NCI-H2227 treated with DMSO at 0.1 percent for 48 hours (cell line): ENCODE data around the gene RGS21.

Experiments used
- DNase-seq: peaks from one replicate; lab custom pipeline; 2025; lab: John Stamatoyannopoulos, UW

Gene RGS21

DNA sequence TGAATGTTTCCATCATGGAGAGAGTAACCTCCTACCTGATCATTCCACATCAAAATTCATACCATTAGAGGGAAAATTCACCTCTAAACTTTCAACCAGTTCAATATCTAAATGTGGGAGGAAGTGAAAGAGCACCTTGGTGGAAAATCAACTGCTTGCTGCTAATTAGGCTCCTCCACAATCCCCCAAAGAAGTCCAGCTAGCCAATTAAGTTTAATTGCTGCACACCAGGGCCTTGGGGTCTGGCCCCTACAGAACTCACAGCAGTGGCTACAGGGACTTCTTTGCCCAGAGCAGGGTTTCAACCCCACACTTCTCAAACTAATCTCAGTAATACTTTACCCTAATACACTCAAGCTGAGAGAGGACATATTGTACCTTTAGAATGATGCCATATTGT is 62.1 kb downstream of the RGS21 start:
- no peak for DNase-seq

- no peak for DNase-seq
Measured at GRCh38 chr1:192379554-192379953, 62.8 kb downstream of the RGS21 start.

DNA sequence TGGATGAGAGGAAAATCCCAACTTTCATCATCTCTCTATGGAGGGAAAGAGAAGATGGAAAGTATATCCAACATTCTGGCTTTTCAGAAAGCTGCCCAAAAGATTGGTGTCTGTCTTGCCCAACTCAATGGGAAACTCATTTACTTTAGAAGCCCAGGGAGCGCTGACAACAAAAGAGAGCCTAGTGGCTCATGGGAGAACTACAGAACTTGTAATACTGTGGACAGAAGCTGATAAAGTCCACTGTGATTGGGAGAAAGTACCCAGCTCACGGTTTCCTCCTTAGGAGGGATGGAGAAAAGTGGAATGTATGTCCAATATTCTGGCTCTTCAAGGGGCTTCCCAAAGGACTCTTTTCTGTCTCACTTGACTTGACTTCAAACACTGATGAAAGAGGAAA is 66.0 kb downstream of the RGS21 start:
- no peak for DNase-seq

GRCh38 chr1:192386051-192386650 is 69.4 kb downstream of the RGS21 start:
- no peak for DNase-seq

GRCh38 chr1:192395211-192395610 is 78.4 kb downstream of the RGS21 start:
- no peak for DNase-seq

- DNase-seq = no peak
Measured at GRCh38 chr1:192395895-192396294, 79.1 kb downstream of the RGS21 start.

DNA sequence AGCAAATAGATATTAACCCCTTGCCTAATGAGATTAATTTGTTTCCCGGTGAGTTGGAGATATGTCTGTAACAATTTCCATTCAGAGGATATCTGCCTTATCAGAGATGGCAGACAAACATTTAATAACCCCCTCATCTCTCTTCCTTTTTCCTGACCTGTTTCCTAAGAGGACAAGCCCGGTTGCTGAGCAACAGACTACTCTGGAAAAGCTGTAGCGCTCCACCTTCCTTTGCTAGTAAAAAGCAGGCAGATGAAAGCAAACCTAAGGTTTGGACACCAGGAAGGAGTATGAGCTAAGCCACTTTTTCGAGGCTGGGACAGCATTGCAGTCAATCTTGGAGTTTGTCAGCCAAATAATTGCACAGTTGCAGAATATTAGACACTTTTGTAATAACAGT is 82.4 kb downstream of the RGS21 start:
- DNase-seq = peak; percentile 50

DNA sequence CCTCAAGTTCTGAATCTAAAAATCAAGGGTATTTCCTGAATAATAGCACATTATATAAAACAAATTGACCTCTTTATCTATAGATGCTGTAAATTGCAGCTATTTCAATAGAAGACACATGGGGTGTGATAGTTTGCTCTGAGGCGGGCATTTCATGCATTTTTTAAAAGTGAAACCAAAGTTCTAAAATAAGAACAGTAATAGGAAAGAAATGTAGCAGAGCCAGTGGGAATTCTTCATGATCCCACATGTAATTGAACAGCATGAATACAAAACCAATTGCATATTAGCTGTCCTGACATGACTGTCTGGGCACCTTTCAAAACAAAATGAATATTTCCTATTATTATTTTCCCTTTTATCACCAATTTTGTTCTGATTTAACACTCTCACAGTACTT is 85.0 kb downstream of the RGS21 start:
- no peak for DNase-seq

GRCh38 chr1:192402571-192402970 is 85.8 kb downstream of the RGS21 start:
- no peak for DNase-seq

- no peak for DNase-seq
Measured at GRCh38 chr1:192407206-192407605, 90.4 kb downstream of the RGS21 start.
